GM21737 (cell line): ENCODE results near the gene VAX1.
"Not testable (repeated sequence)": the region's sequence is repeated elsewhere in the genome, so short reads cannot be mapped to it uniquely, and the experiment has no call there.

Source experiments
- ATAC-seq: cut with Tn5 transposase; IDR thresholded peaks from one replicate; pipeline ENCODE4 v1.9.1; 2021; ENCODE audit warnings: mild to moderate bottlenecking, moderate library complexity; ENCODE audit not compliant: unreplicated experiment

VAX1 gene

GRCh38 chr10:117137911-117138642 is at the start of gene VAX1:
Gene VAX1, minus strand, starts transcription at chr10:117138270. Its CDS starts 214 bp downstream, at chr10:117138056.
- no peak for ATAC-seq

DNA sequence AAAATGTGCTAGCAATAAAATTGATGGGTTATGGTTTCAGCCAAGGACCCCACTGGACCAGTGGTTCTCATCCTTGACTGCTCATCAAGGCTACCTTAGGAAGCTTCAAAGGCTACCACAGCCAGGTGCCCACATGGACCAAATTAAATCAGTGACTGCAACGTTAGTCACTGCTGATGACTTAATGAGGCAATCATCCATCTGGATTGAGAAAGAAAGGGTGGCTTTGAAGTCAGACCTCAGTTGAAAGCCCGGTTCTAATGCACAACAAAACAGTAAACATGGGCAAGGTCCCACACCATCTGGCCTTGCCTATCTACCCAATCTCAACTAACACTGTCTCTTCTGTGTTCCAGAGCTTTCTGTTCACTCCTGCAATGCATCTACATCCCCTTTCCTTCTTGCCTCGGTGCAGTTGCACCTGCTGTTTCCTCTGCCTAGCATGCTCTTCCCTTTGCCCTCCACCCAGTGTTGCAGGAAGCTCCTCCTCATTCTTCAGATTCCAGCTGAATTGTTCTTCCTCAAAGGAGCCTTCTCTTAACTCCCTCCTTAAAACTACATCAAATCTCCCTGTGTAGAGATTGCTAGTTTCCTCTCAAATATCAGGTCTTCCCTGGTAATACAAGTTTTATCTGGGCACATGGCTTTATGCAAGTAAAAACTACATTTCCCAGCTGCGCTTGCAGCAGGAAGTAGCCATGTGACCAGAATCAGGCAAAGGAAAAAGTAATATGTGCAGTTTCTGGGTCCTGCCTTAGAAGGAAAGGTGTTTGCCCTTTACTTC is 49.0 kb upstream of the VAX1 start:
- no peak for ATAC-seq

GRCh38 chr10:117185817-117186216 is 47.7 kb upstream of the VAX1 start:
- not testable (repeated sequence) for ATAC-seq

DNA sequence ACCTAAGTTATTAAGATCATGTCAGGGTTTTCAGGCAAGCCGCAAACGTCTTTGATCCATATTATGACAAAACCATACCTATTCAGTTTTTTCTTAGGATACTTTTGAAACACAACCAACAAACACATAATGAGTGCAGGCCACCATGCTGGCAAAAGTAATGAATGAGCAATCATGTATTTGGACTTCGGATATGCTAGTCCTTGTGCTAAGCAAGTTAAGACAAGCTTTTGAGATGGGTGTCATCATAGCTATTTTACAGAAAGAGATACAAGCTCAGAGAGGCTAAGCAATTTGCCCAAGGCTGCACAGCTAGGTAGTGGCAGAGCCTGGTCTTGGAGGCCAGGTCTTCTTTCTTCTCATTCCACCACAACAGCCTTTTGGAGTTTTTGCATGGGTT is 46.8 kb upstream of the VAX1 start:
- ATAC-seq, result no peak

- ATAC-seq, result no peak
These were observed 46.2 kb upstream of the VAX1 start for GRCh38 chr10:117184296-117184695.

DNA sequence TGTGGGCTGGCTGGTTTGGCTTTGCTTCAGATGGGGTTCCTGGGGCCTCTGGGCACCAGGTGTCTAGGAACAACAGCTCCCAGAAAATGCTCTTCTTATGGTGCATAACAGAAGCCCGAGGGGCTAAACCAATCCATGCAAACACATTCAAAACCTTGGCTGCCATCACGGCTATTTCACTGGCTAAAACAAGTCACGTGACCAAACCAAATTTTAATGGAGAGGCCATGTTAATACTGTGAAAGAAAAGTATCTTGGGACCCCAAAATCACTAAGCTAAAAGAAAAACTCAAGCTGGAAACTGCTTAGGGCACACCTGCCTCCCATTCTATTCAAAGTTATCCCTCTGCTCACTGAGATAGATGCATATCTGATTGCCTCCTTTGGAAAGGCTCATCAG is 40.1 kb upstream of the VAX1 start:
- no peak for ATAC-seq

DNA sequence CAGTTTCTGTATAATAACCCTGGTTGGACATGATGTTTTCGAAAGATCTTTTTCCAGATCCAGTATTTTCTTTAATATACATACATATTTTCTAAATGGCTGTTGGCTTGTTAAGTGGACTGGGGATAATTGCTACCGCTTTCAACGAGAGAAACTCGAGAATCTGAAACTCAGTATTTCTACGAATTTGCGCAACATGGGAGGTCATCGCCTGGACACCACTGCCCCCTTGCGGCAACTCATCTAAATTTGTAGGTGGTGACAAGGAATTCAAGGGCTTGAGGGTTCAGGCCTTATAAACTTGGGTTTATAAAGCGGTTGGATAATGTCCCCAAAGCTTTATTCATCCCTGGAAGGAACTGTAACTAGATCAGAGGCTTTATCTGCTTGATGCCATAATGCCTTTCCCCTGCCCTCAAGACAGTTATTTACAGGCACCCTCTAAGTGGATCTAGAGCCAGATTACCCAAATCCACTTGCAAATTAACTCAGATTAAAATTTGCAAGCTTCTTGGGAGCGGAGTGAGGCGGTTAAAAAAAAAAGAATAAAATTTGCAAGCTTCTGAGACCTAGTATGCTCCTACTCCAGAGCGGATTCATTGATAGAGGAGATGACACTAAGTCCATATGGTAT is 37.9 kb upstream of the VAX1 start:
- peak; percentile 59 for ATAC-seq

DNA sequence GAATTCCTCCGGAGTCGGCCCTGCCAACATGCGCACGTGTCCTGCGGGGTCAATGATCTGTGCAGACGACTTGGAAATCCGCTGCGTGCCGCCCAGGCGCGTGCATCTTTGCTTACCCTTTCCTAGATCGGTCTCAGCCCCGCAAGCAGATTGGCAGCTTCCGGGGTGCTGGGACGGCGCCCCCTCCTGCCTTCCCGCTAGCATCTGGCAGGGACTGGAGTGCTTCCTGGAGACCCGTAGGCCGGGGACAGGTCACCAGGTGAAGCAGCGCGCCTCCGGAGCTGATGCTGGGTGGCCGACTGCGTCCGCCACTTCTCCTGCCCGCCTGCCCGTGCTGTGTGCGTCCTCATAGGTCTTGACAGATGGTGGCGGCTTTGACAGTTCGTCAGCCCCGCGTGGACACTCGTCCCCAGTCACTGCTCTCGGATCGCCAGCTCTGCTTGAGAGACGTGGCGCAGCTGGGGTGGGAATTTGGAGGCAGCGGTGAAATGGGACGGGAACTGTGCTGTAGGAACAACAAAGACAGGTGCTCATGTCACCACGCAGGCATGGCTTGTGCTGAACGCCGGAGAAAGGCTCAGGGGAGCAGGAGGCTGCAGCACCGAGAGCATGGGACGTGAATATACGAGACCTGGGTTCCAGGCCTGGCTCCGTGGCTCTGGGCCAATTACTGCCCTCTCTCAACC is 37.3 kb upstream of the VAX1 start:
- peak; percentile 34 for ATAC-seq

GRCh38 chr10:117174439-117175214 is 36.6 kb upstream of the VAX1 start:
- ATAC-seq, result peak; percentile 70

GRCh38 chr10:117170244-117170643 is 32.2 kb upstream of the VAX1 start:
- no peak for ATAC-seq

DNA sequence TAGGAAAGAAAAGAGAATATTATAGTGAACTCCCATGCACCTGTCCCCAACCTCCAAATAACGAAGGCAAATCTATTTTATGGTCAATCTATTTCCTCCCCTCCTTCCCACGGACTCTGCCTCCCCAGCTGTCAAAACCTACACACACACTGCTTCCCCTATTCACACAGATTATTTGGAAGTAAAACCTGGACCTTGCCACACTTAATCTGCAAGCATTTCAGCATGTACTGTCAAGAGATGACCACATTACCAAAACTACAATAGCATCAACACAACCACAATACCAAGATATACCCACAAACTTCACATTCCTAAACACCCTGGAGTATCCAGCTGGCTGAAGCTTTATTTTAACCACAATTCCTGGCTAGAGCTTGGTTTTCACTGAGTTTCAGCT is 31.4 kb upstream of the VAX1 start:
- ATAC-seq, result no peak

DNA sequence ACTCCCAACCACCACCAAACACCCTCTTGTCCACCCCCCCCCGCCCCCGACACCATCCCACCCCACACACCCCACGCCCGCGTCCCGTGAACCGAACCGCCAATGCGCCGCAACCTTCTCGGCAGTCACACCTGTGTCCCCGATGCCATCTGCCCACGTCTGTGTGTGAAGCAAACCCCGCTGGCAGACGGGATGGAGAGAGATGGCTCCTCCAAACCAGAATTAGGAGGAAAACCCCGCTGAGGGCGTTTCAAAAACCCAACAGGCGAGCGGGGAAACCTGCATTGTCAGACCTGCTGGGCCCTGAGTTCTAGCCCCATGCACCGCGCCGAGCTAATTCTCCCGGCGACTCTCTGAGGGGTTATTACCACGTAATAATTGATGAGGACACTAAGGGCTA is 30.7 kb upstream of the VAX1 start:
- no peak for ATAC-seq

- ATAC-seq, result peak; percentile 74
These were observed 30.0 kb upstream of the VAX1 start for GRCh38 chr10:117167789-117168674.

- no peak for ATAC-seq
These were observed 29.3 kb upstream of the VAX1 start for GRCh38 chr10:117167346-117167788.

DNA sequence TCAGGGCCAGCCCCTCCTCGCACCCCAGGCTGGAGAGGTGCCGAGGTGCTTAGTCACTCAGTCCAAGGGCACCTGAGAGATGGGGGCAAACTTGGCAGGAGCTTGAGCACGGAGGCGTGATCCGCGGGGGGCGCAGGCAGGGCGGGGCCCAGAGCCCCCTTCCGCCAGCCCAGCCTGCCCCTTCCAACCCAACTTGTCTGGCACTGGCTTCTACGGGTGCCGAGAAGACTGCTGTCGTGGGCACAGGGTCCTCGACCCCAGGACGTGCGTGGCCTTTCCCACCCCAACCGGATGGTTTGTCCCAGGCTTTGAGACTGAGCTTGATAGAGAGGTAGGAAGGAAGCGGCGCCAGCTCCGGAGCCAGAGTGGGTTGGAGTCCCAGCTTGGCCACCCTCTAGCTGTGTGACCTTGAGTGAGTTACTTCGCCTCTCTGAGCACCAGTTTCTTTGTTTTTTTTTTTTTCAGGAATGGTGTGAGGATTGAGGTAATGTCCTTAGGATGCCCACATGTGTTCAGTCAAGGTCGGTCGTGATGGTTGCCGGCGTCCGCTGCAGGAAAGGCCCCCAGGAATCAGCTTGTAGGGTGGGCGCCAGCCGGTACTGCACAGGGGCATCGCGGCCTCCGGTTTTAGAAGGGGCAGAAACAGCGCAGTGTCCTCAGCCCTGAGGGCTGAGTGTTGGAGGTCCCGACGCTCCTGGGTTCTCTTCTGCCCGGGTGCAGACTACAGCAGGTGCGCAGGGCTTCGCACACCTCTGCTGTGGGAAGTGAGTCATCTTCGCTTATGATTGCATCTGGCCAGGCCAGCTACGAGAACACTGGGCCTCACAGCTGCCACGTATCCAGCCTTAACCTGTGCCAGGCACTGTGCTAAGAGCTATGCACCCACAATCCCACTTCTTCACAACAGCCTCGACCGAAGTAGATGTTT is 28.6 kb upstream of the VAX1 start:
- ATAC-seq, result no peak

GRCh38 chr10:117165538-117166417 is 27.7 kb upstream of the VAX1 start:
- no peak for ATAC-seq
